WTC11 (cell line): ENCODE data around the gene CDK10. TPM values are rescaled to one million over a fixed set of nuclear protein-coding genes. Genes with fewer than 3 reads are reported as not detected.

ENCODE experiments used
- ATAC-seq: fragments of 200-7000 bp; cut with Tn5 transposase; 2 replicates; pipeline ENCODE4 v1.10.0; 2021; ENCODE audit warnings: mild to moderate bottlenecking, moderate library complexity
- CTCF ChIA-PET: fragments of 300-600 bp; sonication (Branson Sonifier 250); formaldehyde crosslinking; loops from one replicate; lab custom pipeline; 2021; ENCODE audit warnings: antibody characterized with exemption; lab: Charles Lee
- POLR2A ChIA-PET: fragments of 350-600 bp; sonication (Branson Sonifier 250); formaldehyde crosslinking; loops from one replicate; lab custom pipeline; 2021; ENCODE audit warnings: antibody characterized with exemption; lab: Charles Lee
- DNase-seq: peaks from one replicate; pipeline ENCODE4 v3.0.0; 2021; ENCODE audit warnings: low spot score
- H3K27ac Mint-ChIP-seq: 2 replicates; pipeline ENCODE4 v1.8.0; 2021; ENCODE audit warnings: mixed read lengths
- H3K27me3 Mint-ChIP-seq: 2 replicates; pipeline ENCODE4 v1.8.0; 2021; ENCODE audit warnings: low read depth, mild to moderate bottlenecking, moderate library complexity, mixed read lengths
- H3K36me3 Mint-ChIP-seq: 2 replicates; pipeline ENCODE4 v1.8.0; 2021; ENCODE audit warnings: mixed read lengths
- H3K4me1 Mint-ChIP-seq: 2 replicates; pipeline ENCODE4 v1.8.0; 2022; ENCODE audit warnings: mixed read lengths
- H3K4me3 Mint-ChIP-seq: 2 replicates; pipeline ENCODE4 v1.8.0; 2021; ENCODE audit warnings: mild to moderate bottlenecking, moderate library complexity, mixed read lengths
- H3K9me3 Mint-ChIP-seq: 2 replicates; pipeline ENCODE4 v1.8.0; 2021; ENCODE audit warnings: mixed read lengths
- ATF2 ChIP-seq: sonication (generic); formaldehyde crosslinking; IDR thresholded peaks from 2 replicates; pipeline ENCODE4 v1.8.1; 2022; ENCODE audit warnings: low read depth, missing genetic modification reagents, borderline replicate concordance
- CBFB ChIP-seq: sonication (generic); formaldehyde crosslinking; IDR thresholded peaks from 2 replicates; pipeline ENCODE4 v1.8.1; 2022; ENCODE audit warnings: mild to moderate bottlenecking, low read depth, missing genetic modification reagents
- FOXK1 ChIP-seq: sonication (generic); formaldehyde crosslinking; IDR thresholded peaks from 2 replicates; pipeline ENCODE4 v1.8.0; 2022; ENCODE audit warnings: mild to moderate bottlenecking, moderate library complexity, missing genetic modification reagents
- FOXP1 ChIP-seq: sonication (generic); formaldehyde crosslinking; IDR thresholded peaks from 2 replicates; pipeline ENCODE4 v1.8.0; 2022; ENCODE audit warnings: missing genetic modification reagents, mild to moderate bottlenecking, moderate library complexity, borderline replicate concordance
- GABPB1 ChIP-seq: sonication (generic); formaldehyde crosslinking; IDR thresholded peaks from 2 replicates; pipeline ENCODE4 v1.8.1; 2023; ENCODE audit warnings: mild to moderate bottlenecking, missing genetic modification reagents
- JAZF1 ChIP-seq: fragments of 250-450 bp; sonication (Bioruptor Pico); IDR thresholded peaks from 2 replicates; pipeline ENCODE4 v1.9.0; 2021; ENCODE audit warnings: moderate library complexity, mild to moderate bottlenecking, inconsistent platforms
- RELA ChIP-seq: sonication (generic); formaldehyde crosslinking; IDR thresholded peaks from 2 replicates; pipeline ENCODE4 v1.8.1; 2022; ENCODE audit warnings: missing genetic modification reagents, mild to moderate bottlenecking, borderline replicate concordance
- SMAD3 ChIP-seq: sonication (generic); formaldehyde crosslinking; IDR thresholded peaks from 2 replicates; pipeline ENCODE4 v1.8.0; 2022; ENCODE audit warnings: missing genetic modification reagents, mild to moderate bottlenecking, borderline replicate concordance
- SMAD4 ChIP-seq: sonication (generic); formaldehyde crosslinking; IDR thresholded peaks from 2 replicates; pipeline ENCODE4 v1.8.0; 2022; ENCODE audit warnings: mild to moderate bottlenecking, missing genetic modification reagents
- SP1 ChIP-seq: sonication (generic); formaldehyde crosslinking; conservative IDR thresholded peaks from 2 replicates; pipeline ENCODE4 v1.8.1; 2022; ENCODE audit warnings: missing genetic modification reagents
- USF2 ChIP-seq: sonication (generic); formaldehyde crosslinking; IDR thresholded peaks from 2 replicates; pipeline ENCODE4 v1.8.1; 2023; ENCODE audit warnings: mild to moderate bottlenecking, missing genetic modification reagents, moderate library complexity
- ZNF219 ChIP-seq: sonication (generic); formaldehyde crosslinking; IDR thresholded peaks from 2 replicates; pipeline ENCODE4 v1.8.0; 2023; ENCODE audit warnings: missing genetic modification reagents, mild to moderate bottlenecking, borderline replicate concordance
- ZNF512 ChIP-seq: sonication (generic); formaldehyde crosslinking; IDR thresholded peaks from 2 replicates; pipeline ENCODE4 v1.8.1; 2022; ENCODE audit warnings: missing genetic modification reagents, borderline replicate concordance
- ZNF671 ChIP-seq: fragments of 250-450 bp; sonication (Bioruptor Pico); IDR thresholded peaks from 2 replicates; pipeline ENCODE4 v1.8.0; 2021; ENCODE audit warnings: mild to moderate bottlenecking
- total RNA-seq: library from RNA; stranded (reverse); gene quantifications from 3 replicates; pipeline ENCODE4 v1.2.3, GENCODE V29; 2021
- TF ChIP-seq, protein P1 (sequence below): sonication (generic); formaldehyde crosslinking; IDR thresholded peaks from 2 replicates; pipeline ENCODE4 v1.8.0; 2023; ENCODE audit warnings: mild to moderate bottlenecking, missing genetic modification reagents
- TF ChIP-seq, protein P2 (sequence below): sonication (generic); formaldehyde crosslinking; IDR thresholded peaks from 2 replicates; pipeline ENCODE4 v1.8.1; 2022; ENCODE audit warnings: mild to moderate bottlenecking, moderate library complexity, missing genetic modification reagents
- TF ChIP-seq, protein P3 (sequence below): fragments of 250-450 bp; sonication (Bioruptor Pico); IDR thresholded peaks from 2 replicates; pipeline ENCODE4 v1.8.0; 2021; ENCODE audit warnings: mild to moderate bottlenecking
- TF ChIP-seq, protein P4 (sequence below): sonication (generic); formaldehyde crosslinking; IDR thresholded peaks from 2 replicates; pipeline ENCODE4 v1.8.0; 2022; ENCODE audit warnings: missing genetic modification reagents
- TF ChIP-seq, protein P5 (sequence below): sonication (generic); formaldehyde crosslinking; IDR thresholded peaks from 2 replicates; pipeline ENCODE4 v1.8.1; 2022; ENCODE audit warnings: low read depth, mild to moderate bottlenecking, moderate library complexity, missing genetic modification reagents, borderline replicate concordance
- TF ChIP-seq, protein P6 (sequence below): fragments of 250-450 bp; sonication (Bioruptor Pico); IDR thresholded peaks from 2 replicates; pipeline ENCODE4 v1.9.0; 2021; ENCODE audit warnings: mild to moderate bottlenecking

CDK10 gene
- total RNA-seq, 1 experiment from 2014 or later = 102 TPM

GRCh38 chr16:89705006-89705405 lies 18.5 kb downstream of the CDK10 start:
- no peak overlapping the region for H3K4me3 Mint-ChIP-seq
- no peaks in the 10 kb centered on the region for H3K36me3 Mint-ChIP-seq
- ChIA-PET POLR2A (no interaction called here), CTCF (interaction anchor here (0.7 to 2.7 kb wide), 10 partner anchors 9 to 219 kb away, joined by 3 to 17 read pairs (median 6); partner anchors contain the start of genes FANCA, SPIRE2 and VPS9D1)
- H3K4me1 Mint-ChIP-seq = peaks cover 18% of the 10 kb centered on the region
- peaks cover 40% of the 10 kb centered on the region for H3K27me3 Mint-ChIP-seq
- H3K9me3 Mint-ChIP-seq = no peaks in the 10 kb centered on the region
- DNase-seq (no peak), ATAC-seq (no peak)
- TF ChIP-seq SP1 (no peak), SMAD4 (CRISPR knock-in tag) (no peak), ZNF671 (CRISPR knock-in tag) (no peak), JAZF1 (no peak), ZNF512 (no peak), CBFB (CRISPR knock-in tag) (no peak), GABPB1 (CRISPR knock-in tag) (no peak), SMAD3 (CRISPR knock-in tag) (no peak), FOXK1 (CRISPR knock-in tag) (no peak), ATF2 (CRISPR knock-in tag) (no peak), ZNF219 (CRISPR knock-in tag) (no peak), USF2 (CRISPR knock-in tag) (no peak), RELA (CRISPR knock-in tag) (no peak), FOXP1 (no peak)
- TF ChIP-seq, protein P1, sequence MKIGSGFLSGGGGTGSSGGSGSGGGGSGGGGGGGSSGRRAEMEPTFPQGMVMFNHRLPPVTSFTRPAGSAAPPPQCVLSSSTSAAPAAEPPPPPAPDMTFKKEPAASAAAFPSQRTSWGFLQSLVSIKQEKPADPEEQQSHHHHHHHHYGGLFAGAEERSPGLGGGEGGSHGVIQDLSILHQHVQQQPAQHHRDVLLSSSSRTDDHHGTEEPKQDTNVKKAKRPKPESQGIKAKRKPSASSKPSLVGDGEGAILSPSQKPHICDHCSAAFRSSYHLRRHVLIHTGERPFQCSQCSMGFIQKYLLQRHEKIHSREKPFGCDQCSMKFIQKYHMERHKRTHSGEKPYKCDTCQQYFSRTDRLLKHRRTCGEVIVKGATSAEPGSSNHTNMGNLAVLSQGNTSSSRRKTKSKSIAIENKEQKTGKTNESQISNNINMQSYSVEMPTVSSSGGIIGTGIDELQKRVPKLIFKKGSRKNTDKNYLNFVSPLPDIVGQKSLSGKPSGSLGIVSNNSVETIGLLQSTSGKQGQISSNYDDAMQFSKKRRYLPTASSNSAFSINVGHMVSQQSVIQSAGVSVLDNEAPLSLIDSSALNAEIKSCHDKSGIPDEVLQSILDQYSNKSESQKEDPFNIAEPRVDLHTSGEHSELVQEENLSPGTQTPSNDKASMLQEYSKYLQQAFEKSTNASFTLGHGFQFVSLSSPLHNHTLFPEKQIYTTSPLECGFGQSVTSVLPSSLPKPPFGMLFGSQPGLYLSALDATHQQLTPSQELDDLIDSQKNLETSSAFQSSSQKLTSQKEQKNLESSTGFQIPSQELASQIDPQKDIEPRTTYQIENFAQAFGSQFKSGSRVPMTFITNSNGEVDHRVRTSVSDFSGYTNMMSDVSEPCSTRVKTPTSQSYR (CRISPR knock-in tag) = no peak
- TF ChIP-seq, protein P2, sequence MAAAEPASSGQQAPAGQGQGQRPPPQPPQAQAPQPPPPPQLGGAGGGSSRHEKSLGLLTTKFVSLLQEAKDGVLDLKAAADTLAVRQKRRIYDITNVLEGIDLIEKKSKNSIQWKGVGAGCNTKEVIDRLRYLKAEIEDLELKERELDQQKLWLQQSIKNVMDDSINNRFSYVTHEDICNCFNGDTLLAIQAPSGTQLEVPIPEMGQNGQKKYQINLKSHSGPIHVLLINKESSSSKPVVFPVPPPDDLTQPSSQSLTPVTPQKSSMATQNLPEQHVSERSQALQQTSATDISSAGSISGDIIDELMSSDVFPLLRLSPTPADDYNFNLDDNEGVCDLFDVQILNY (CRISPR knock-in tag) = no peak
- TF ChIP-seq, protein P3, sequence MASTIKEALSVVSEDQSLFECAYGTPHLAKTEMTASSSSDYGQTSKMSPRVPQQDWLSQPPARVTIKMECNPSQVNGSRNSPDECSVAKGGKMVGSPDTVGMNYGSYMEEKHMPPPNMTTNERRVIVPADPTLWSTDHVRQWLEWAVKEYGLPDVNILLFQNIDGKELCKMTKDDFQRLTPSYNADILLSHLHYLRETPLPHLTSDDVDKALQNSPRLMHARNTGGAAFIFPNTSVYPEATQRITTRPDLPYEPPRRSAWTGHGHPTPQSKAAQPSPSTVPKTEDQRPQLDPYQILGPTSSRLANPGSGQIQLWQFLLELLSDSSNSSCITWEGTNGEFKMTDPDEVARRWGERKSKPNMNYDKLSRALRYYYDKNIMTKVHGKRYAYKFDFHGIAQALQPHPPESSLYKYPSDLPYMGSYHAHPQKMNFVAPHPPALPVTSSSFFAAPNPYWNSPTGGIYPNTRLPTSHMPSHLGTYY = no peak
- TF ChIP-seq, protein P4, sequence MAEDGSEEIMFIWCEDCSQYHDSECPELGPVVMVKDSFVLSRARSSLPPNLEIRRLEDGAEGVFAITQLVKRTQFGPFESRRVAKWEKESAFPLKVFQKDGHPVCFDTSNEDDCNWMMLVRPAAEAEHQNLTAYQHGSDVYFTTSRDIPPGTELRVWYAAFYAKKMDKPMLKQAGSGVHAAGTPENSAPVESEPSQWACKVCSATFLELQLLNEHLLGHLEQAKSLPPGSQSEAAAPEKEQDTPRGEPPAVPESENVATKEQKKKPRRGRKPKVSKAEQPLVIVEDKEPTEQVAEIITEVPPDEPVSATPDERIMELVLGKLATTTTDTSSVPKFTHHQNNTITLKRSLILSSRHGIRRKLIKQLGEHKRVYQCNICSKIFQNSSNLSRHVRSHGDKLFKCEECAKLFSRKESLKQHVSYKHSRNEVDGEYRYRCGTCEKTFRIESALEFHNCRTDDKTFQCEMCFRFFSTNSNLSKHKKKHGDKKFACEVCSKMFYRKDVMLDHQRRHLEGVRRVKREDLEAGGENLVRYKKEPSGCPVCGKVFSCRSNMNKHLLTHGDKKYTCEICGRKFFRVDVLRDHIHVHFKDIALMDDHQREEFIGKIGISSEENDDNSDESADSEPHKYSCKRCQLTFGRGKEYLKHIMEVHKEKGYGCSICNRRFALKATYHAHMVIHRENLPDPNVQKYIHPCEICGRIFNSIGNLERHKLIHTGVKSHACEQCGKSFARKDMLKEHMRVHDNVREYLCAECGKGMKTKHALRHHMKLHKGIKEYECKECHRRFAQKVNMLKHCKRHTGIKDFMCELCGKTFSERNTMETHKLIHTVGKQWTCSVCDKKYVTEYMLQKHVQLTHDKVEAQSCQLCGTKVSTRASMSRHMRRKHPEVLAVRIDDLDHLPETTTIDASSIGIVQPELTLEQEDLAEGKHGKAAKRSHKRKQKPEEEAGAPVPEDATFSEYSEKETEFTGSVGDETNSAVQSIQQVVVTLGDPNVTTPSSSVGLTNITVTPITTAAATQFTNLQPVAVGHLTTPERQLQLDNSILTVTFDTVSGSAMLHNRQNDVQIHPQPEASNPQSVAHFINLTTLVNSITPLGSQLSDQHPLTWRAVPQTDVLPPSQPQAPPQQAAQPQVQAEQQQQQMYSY = no peak
- TF ChIP-seq, protein P5, sequence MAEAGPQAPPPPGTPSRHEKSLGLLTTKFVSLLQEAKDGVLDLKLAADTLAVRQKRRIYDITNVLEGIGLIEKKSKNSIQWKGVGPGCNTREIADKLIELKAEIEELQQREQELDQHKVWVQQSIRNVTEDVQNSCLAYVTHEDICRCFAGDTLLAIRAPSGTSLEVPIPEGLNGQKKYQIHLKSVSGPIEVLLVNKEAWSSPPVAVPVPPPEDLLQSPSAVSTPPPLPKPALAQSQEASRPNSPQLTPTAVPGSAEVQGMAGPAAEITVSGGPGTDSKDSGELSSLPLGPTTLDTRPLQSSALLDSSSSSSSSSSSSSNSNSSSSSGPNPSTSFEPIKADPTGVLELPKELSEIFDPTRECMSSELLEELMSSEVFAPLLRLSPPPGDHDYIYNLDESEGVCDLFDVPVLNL (CRISPR knock-in tag) = no peak
- TF ChIP-seq, protein P6, sequence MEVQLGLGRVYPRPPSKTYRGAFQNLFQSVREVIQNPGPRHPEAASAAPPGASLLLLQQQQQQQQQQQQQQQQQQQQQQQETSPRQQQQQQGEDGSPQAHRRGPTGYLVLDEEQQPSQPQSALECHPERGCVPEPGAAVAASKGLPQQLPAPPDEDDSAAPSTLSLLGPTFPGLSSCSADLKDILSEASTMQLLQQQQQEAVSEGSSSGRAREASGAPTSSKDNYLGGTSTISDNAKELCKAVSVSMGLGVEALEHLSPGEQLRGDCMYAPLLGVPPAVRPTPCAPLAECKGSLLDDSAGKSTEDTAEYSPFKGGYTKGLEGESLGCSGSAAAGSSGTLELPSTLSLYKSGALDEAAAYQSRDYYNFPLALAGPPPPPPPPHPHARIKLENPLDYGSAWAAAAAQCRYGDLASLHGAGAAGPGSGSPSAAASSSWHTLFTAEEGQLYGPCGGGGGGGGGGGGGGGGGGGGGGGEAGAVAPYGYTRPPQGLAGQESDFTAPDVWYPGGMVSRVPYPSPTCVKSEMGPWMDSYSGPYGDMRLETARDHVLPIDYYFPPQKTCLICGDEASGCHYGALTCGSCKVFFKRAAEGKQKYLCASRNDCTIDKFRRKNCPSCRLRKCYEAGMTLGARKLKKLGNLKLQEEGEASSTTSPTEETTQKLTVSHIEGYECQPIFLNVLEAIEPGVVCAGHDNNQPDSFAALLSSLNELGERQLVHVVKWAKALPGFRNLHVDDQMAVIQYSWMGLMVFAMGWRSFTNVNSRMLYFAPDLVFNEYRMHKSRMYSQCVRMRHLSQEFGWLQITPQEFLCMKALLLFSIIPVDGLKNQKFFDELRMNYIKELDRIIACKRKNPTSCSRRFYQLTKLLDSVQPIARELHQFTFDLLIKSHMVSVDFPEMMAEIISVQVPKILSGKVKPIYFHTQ (CRISPR knock-in tag) = no peak
- H3K27ac Mint-ChIP-seq = no peak overlapping the region; the same call in 1 of the 2 replicates
